GM21619 (cell line): ENCODE data around the gene PTPRK.
"Not testable (repeated sequence)": the region's sequence is repeated elsewhere in the genome, so short reads cannot be mapped to it uniquely, and the experiment has no call there.

Experiments
- ATAC-seq: cut with Tn5 transposase; IDR thresholded peaks from one replicate; pipeline ENCODE4 v1.9.1; 2021; ENCODE audit not compliant: unreplicated experiment

Gene PTPRK

GRCh38 chr6:127938701-127939100 is 581.7 kb downstream of the PTPRK start:
- no peak for ATAC-seq

DNA sequence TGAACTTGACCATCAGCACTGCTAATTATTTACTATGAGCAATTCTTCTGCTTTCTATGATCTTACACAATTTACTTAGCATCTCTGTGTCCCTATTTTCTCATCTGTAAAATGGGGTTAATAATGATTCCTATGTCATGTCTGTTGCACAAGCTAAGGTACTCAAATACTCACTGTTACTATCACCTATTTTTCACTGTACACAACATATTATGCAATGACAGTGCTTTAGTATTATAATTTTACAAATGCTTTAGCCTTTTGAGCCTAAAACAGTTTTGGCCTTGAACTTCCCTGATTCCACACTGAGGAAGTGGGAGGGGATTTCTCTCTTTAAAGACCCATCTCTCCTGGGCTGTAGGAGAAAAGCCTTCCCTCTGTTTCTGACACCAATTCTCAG is 582.7 kb downstream of the PTPRK start:
- no peak for ATAC-seq

DNA sequence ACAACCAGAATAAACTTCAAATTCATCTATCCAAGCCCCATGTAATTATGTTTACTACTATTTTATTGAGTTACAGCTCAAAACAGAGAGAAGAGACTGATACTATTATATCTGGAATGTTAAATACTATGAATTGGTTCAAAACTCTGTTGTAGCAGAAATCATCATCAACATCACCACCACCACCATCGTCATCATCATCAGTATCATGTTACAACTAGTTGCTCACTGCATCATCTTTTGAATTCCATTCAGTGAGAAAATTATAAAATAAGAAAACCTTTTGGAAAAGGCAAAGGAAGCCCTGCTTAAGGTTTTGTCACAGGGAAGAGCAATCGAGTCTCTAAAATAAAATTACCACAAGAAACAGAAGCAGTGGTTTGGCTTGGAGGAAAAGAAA is 583.3 kb downstream of the PTPRK start:
- ATAC-seq = no peak

- ATAC-seq = no peak
These were observed 585.4 kb downstream of the PTPRK start for GRCh38 chr6:127934956-127935355.

GRCh38 chr6:127933852-127934840 is 586.3 kb downstream of the PTPRK start:
- ATAC-seq = no peak

- ATAC-seq = no peak
These were observed 587.3 kb downstream of the PTPRK start for GRCh38 chr6:127933137-127933536.

- ATAC-seq = no peak
These were observed 587.7 kb downstream of the PTPRK start for GRCh38 chr6:127932708-127933107.

GRCh38 chr6:127926441-127926840 is 594.0 kb downstream of the PTPRK start:
- ATAC-seq = not testable (repeated sequence)

- no peak for ATAC-seq
These were observed 596.0 kb downstream of the PTPRK start for GRCh38 chr6:127924440-127924839.

GRCh38 chr6:127924031-127924430 is 596.4 kb downstream of the PTPRK start:
- ATAC-seq = no peak

GRCh38 chr6:127923135-127923534 is 597.3 kb downstream of the PTPRK start:
- ATAC-seq = no peak

- ATAC-seq = no peak
These were observed 598.4 kb downstream of the PTPRK start for GRCh38 chr6:127921982-127922381.

DNA sequence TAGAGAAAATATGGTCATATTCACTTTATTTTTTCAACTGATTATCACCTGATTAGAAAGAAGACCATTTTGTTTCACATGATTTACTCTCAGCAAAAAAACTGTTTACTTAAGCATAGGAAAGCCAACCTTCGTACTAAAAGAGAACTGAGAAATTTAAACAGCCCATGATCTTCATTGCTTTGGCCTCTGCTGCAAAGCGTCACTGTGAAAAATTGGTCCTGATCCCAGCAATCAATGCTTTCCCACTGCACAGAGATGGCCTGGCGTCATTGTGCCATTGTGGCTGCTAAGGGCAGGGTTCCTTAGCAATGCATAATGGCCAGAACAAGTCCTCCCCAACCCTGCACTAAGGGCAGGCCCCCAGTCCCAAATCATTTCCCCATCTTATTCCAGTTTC is 599.6 kb downstream of the PTPRK start:
- ATAC-seq = no peak
